GM19438 (cell line): ENCODE results near the gene CFAP47.
"Not testable (repeated sequence)": the region's sequence is repeated elsewhere in the genome, so short reads cannot be mapped to it uniquely, and the experiment has no call there.

Experiments used
- ATAC-seq: cut with Tn5 transposase; IDR thresholded peaks from one replicate; pipeline ENCODE4 v1.9.1; 2021; ENCODE audit warnings: low read depth; ENCODE audit not compliant: unreplicated experiment

Gene CFAP47

GRCh38 chrX:36214924-36215323, 295.4 kb downstream of the CFAP47 start:
- no peak for ATAC-seq

DNA sequence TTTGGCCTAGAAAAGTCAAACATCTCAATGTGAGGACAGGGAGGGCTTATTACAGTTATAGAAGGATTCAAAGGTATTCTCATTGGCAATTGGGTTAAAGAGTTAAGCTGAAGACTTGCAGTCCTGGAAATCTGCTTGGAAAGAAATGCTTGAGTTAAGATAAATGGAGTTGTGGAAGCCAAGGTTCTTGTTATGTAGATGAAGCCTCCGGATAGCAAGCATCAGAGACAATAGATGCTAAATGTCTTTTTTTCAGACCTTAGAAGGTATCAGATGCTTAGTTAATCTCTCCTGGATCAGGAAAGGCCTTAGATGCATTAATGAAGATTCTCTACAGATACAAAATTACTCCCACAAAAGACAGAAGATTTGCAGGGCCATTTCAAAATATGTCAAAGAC, 299.3 kb downstream of the CFAP47 start:
- no peak for ATAC-seq

- not testable (repeated sequence) for ATAC-seq
Measured at GRCh38 chrX:36234840-36235528, 315.4 kb downstream of the CFAP47 start.

- no peak for ATAC-seq
Measured at GRCh38 chrX:36241397-36241796, 321.9 kb downstream of the CFAP47 start.

DNA sequence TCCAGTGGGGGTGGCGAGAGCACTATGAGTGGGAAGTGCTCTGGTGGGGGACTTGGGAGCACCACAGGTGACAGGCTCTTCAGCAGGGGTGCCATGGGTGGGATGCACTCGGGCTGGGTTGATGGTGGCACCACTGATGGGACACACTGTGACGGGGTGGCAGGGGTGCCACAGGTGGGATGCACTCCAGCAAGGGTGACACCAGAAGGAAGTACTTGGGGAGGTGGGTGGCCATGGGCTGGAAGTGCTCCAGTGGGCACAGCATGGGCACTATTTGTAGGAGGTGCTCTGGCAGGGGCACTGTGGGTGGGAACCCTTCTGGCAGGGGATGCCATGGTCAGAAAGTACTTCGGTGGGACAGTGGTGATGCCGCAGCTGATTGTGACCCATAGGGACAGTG, 346.6 kb downstream of the CFAP47 start:
- ATAC-seq, result no peak

- ATAC-seq, result no peak
Measured at GRCh38 chrX:36310136-36310535, 390.6 kb downstream of the CFAP47 start.

DNA sequence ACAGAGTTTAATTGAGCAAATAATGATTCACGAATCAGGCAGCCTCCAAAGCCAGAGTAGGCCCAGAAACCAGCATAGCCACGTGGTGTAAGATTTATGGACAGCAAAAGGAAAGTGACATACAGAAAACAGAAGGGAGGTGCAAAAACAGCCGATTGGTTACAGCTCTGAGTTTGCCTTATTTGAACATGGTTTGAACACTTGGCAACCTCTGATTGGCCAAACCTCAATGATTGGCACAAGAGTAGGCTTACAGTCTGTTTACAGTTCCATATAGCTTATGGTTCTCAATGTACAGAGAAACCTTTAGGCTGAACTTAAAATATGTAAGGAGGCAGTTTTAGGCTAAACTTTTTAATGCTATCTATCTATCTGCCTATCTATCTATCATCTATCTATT, 394.8 kb downstream of the CFAP47 start:
- no peak for ATAC-seq

DNA sequence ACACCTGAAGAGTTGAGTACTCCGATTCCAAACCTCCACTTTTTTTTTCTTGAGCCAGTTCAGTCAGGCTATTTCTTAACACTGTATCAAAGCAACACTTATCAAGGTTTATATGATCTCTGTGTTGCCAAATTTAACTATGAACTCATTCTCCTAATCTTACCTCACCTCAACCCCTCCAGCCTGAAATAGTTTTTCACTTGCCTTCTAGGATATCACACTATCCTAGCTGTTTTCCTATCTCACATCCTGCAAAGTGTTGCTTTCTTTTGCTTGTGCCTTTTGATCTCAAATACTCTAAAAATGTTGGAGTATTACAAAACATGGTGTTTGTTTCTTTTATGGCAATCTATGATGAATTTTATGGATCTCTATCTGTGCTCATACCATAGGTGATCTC, 415.0 kb downstream of the CFAP47 start:
- no peak for ATAC-seq

GRCh38 chrX:36336751-36337150, 417.2 kb downstream of the CFAP47 start:
- ATAC-seq, result no peak

DNA sequence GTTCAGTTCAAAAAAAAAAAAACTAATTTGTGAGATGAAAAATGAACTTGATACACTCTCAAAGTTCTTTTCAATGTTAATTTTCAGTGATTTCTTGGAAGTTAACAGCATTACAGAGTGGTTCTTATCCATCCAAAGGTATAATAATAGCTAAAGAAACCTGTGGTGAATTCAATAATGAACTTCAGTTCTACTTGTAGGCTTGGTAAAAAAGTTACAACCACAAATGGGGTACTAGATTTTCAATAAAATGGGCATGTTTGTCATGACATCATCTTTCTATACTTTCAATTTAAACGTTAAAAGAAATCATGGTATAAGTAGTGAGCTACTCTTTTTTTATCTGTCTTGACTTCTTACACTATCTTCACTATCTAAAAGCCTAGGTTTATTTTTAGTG, 424.8 kb downstream of the CFAP47 start:
- no peak for ATAC-seq

DNA sequence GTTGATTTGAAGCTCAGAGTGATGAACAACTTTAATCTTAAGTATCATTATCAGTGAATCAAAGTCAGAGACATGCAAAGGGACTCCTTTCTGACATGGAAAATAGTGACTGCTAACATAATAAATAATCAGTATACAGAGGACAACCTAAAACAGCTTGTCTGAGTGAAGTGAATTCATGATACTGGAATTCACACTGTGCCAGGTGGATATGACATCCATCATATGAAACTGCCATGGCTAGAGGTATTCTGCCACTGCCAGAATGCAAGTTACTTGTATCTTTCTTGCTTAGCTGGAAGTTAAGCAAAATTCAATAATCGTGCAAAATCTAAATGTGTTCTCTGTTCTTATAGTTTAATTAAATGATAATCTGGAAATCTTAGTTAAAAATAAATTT, 429.0 kb downstream of the CFAP47 start:
- no peak for ATAC-seq

GRCh38 chrX:36357855-36358254, 438.3 kb downstream of the CFAP47 start:
- ATAC-seq, result no peak

GRCh38 chrX:36364262-36364661, 444.7 kb downstream of the CFAP47 start:
- ATAC-seq, result no peak

DNA sequence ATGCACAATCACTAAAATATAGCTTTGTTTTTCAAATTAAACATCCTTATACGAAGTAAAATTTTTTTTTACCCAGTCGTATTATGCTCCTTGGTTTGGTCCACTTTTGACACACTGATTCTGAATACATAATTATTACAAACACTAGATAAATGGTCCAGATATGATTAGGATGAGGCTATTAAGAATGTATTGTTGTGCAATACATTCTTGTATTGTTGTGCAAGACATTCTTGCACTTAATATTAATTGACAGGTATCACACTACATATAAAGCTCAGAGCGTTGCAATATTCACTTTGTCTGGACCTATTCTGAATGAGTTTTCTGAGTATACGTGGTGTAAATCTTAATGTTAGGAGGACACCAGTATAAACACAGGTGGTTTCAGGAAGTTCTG, 464.0 kb downstream of the CFAP47 start:
- ATAC-seq, result no peak

- ATAC-seq, result no peak
Measured at GRCh38 chrX:36388901-36389300, 469.4 kb downstream of the CFAP47 start.

DNA sequence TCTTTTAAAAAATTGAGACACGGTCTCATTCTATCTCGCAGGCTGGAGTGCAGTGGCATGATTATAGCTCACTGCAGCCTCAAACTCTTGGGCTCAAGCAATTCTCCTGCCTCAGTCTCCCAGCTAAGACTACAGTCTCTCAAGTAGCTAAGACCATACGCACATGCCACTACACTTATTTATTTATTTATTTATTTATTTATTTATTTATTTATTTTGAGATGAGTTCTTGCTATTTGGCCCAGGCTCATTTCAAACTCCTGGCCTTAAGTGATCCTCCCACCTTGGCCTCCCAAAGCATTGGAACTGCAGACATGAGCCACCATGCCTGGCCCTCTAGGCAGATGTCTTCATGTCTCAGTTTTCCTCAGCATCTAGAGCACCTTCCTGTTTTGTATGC, 482.2 kb downstream of the CFAP47 start:
- ATAC-seq, result no peak

DNA sequence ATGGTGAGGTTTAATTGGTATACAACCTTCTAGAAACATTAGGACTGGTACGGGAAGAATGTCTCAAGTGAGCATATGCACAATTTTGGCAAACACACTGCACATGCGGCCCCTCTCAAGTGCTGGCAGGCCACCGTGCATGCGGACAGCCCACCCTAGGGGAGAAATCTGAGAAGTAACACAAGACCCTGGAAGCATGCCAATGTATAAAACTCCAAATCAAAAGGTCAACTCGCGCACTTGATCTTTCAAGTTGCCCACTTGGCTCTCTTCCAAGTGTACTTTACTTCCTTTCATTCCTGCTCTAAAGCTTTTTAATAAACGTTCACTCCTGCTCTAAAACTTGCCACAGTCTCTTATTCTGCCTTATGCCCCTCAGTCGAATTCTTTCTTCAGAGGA, 488.3 kb downstream of the CFAP47 start:
- ATAC-seq, result no peak

GRCh38 chrX:36414056-36414455, 494.5 kb downstream of the CFAP47 start:
- no peak for ATAC-seq

- ATAC-seq, result no peak
Measured at GRCh38 chrX:36422368-36422767, 502.8 kb downstream of the CFAP47 start.

DNA sequence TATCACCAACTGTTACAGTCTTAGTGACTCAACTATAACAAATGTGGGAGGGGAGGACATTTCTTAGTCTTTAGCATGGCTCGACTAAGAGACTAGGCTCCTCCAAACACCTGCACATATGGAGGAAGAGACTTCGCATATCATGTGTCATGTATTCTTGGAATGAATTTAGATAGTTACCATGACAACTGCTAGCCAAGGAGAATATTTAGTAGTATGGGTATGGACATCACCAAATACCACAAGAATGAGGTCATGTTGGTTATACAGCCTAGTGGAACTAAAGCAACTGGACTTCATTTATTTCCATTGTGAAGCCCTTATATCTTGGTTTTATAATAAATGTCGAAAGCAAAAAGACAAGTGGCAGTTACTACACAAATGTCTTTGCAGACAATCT, 512.3 kb downstream of the CFAP47 start:
- ATAC-seq, result no peak

DNA sequence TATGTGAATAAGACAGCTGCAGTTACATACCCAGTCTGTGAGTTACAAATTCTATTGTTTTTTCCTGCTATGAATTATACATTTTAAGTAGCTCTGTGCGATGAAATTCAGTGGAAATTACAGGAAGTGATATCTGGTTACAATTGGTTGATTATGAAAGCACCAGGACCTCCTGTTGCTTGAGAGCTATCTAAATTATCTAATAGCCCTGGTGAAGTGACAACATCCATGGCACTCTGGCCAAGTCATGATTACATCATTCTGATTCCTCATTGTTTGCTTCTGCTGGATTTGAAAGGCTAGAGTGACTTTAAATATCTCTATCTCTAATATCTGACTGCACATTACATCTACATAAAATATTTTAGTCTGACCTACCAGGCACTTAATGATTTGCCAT, 515.0 kb downstream of the CFAP47 start:
- ATAC-seq, result no peak
